Liver (tissue), 9 donors: ENCODE data around the gene ACVR1. TPM values are rescaled to one million over a fixed set of nuclear protein-coding genes. Genes with fewer than 3 reads are reported as not detected.

Source experiments
- DNase-seq: peaks from one replicate; pipeline ENCODE4 v3.0.0-alpha.2; 2017; ENCODE audit warnings: low spot score
- H3K27ac ChIP-seq, 2 donors: one replicate each; pipeline ENCODE4 v1.7.0; 2013; ENCODE audit warnings: inconsistent platforms in 2 of 2, low read length in 2 of 2, control low read depth in 1 of 2, low read depth in 1 of 2, mild to moderate bottlenecking in 1 of 2
- H3K27me3 ChIP-seq, 4 donors: one replicate each; pipeline versions ENCODE4 v1.6.1 to v1.7.0; 2013; ENCODE audit warnings: low read length in 3 of 4, inconsistent platforms in 1 of 4, mild to moderate bottlenecking in 1 of 4, moderate library complexity in 1 of 4; ENCODE audit not compliant: control insufficient read depth in 4 of 4, insufficient read depth in 4 of 4
- H3K36me3 ChIP-seq, 4 donors: one replicate each; pipeline versions ENCODE4 v1.6.1 to v1.7.0; 2013; ENCODE audit warnings: low read length in 3 of 4, mild to moderate bottlenecking in 3 of 4, low read depth in 1 of 4, moderate library complexity in 1 of 4; ENCODE audit not compliant: control insufficient read depth in 4 of 4, insufficient read depth in 3 of 4
- H3K4me1 ChIP-seq, 4 donors: one replicate each; pipeline versions ENCODE4 v1.6.1 to v1.7.0; 2013; ENCODE audit warnings: low read length in 3 of 4, mild to moderate bottlenecking in 3 of 4, moderate library complexity in 1 of 4; ENCODE audit not compliant: control insufficient read depth in 4 of 4, insufficient read depth in 4 of 4
- H3K4me3 ChIP-seq, 3 donors: one replicate each; pipeline versions ENCODE4 v1.6.1 to v1.7.0; 2013; ENCODE audit warnings: low read length in 3 of 3, control low read depth in 1 of 3, low read depth in 1 of 3, mild to moderate bottlenecking in 1 of 3
- H3K9ac ChIP-seq, 2 donors: one replicate each; pipeline ENCODE4 v1.7.0; 2013; ENCODE audit warnings: low read length in 2 of 2, mild to moderate bottlenecking in 2 of 2, moderate library complexity in 2 of 2, control low read depth in 1 of 2, low read depth in 1 of 2
- H3K9me3 ChIP-seq, 4 donors: one replicate each; pipeline versions ENCODE4 v1.6.1 to v1.7.0; 2013; ENCODE audit warnings: low read length in 3 of 4; ENCODE audit not compliant: control insufficient read depth in 4 of 4
- EGR1 ChIP-seq, 2 donors: IDR thresholded peaks; 2 replicates each; pipeline ENCODE4 v1.6.1; 2016 to 2018; ENCODE audit warnings: antibody characterized with exemption in 2 of 2, low read depth in 2 of 2
- FOXA1 ChIP-seq: IDR thresholded peaks from 2 replicates; pipeline ENCODE4 v1.6.1; 2016; ENCODE audit warnings: antibody characterized with exemption
- FOXA2 ChIP-seq: IDR thresholded peaks from 2 replicates; pipeline ENCODE4 v1.6.1; 2016; ENCODE audit warnings: antibody characterized with exemption
- GABPA ChIP-seq, 2 donors: IDR thresholded peaks in 1 of 2; conservative IDR thresholded peaks in 1 of 2; 2 replicates each; pipeline ENCODE4 v1.6.1; 2016; ENCODE audit warnings: antibody characterized with exemption in 2 of 2, mild to moderate bottlenecking in 1 of 2, moderate library complexity in 1 of 2
- HNF4A ChIP-seq, 2 donors: conservative IDR thresholded peaks; 2 replicates each; pipeline ENCODE4 v1.6.1; 2016; ENCODE audit warnings: antibody characterized with exemption in 2 of 2, mild to moderate bottlenecking in 2 of 2
- JUND ChIP-seq, 2 donors: IDR thresholded peaks; 2 replicates each; pipeline ENCODE4 v1.6.1; 2016; ENCODE audit warnings: antibody characterized with exemption in 2 of 2
- RAD21 ChIP-seq, 2 donors: IDR thresholded peaks; 2 replicates each; pipeline ENCODE4 v1.6.1; 2016; ENCODE audit warnings: antibody characterized with exemption in 2 of 2, mild to moderate bottlenecking in 2 of 2
- REST ChIP-seq: IDR thresholded peaks from 2 replicates; pipeline ENCODE4 v1.6.1; 2016; ENCODE audit warnings: antibody characterized with exemption, mild to moderate bottlenecking
- RXRA ChIP-seq, 2 donors: IDR thresholded peaks; 2 replicates each; pipeline ENCODE4 v1.6.1; 2017 to 2018; ENCODE audit warnings: antibody characterized with exemption in 2 of 2, mild to moderate bottlenecking in 1 of 2
- SP1 ChIP-seq: IDR thresholded peaks from 2 replicates; pipeline ENCODE4 v1.6.1; 2018; ENCODE audit warnings: antibody characterized with exemption, mild to moderate bottlenecking
- YY1 ChIP-seq: IDR thresholded peaks from 2 replicates; pipeline ENCODE4 v1.6.1; 2016; ENCODE audit warnings: antibody characterized with exemption, mild to moderate bottlenecking
- ZBTB33 ChIP-seq: IDR thresholded peaks from 2 replicates; pipeline ENCODE4 v1.6.1; 2016; ENCODE audit warnings: antibody characterized with exemption
- WGBS: extraction: QIAGEN DNeasy Blood & Tissue Kit; methylation state at CpG from one replicate; pipeline ENCODE4 v1.1.7; 2013; 5-methylcytosine and 5-hydroxymethylcytosine counted together
- polyA plus RNA-seq, 2 donors: library from polyadenylated mRNA; stranded (reverse) in 1 of 2; unstranded in 1 of 2; fragments of 200-250 nt in 1 of 2; fragments of >200 nt in 1 of 2; fragmentation: Nextera tagmentation in 1 of 2; extraction: Ambion mirVana in 1 of 2; gene quantifications; one replicate each; pipeline versions ENCODE4 v1.2.1 to v1.2.3, GENCODE V29; 2013 to 2015
- total RNA-seq, 2 donors: library from RNA; depleted of rRNA; stranded (reverse); fragments of >200 nt; gene quantifications; one replicate each; pipeline ENCODE4 v1.2.3, GENCODE V29; 2014
- TF ChIP-seq, protein P1 (sequence below): IDR thresholded peaks from 2 replicates; pipeline ENCODE4 v1.6.1; 2016; ENCODE audit warnings: antibody characterized with exemption
- TF ChIP-seq, protein P2 (sequence below): IDR thresholded peaks from 2 replicates; pipeline ENCODE4 v1.6.1; 2016; ENCODE audit warnings: antibody characterized with exemption
- donor health status: healthy.
- donor health status: healthy.
- donor health status: healthy.
- donor health status: healthy.
- donor health status: healthy.

The ACVR1 gene
- total and polyA plus RNA-seq, 4 donors = 6.2 to 20.4 (median 8.5) TPM

DNA sequence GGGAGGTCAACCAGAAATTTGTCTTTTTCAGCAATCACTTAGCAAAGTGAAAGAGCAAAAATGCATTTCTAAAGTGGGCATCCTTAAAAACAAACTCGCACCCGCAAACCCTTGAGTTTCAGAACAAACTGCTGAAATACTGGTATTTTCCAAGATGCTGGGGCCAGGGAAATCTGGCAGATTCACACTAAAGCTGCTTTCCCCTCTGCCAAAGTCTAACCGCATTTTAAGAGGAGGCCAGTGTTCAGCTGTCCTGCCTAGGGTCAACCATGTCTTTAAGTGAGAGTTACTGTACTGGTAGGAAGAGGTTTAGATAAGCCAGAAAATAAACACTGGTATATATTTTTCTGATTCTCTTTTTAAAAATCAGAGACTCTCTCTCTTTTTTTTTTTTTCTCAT is 55.9 kb downstream of the ACVR1 start:
- H3K27me3 ChIP-seq = no peaks in the 10 kb centered on the region
- peaks cover 2 to 18% (median 9%) of the 10 kb centered on the region in 4 donors for H3K36me3 ChIP-seq
- 82% methylated on average over 3 of the region's 3 CpGs for WGBS
- no peak overlapping the region for H3K4me3 ChIP-seq
- H3K27ac ChIP-seq = no peak overlapping the region
- H3K4me1 ChIP-seq = peaks cover 8 to 32% (median 21%) of the 10 kb centered on the region in 4 donors
- no peak for DNase-seq
- no peak for TF ChIP-seq ZBTB33
- TF ChIP-seq, protein P1, sequence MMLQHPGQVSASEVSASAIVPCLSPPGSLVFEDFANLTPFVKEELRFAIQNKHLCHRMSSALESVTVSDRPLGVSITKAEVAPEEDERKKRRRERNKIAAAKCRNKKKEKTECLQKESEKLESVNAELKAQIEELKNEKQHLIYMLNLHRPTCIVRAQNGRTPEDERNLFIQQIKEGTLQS = no peak
- no peak for TF ChIP-seq SP1
- H3K9ac ChIP-seq = no peak overlapping the region
- no peaks in the 10 kb centered on the region for H3K9me3 ChIP-seq

- TF ChIP-seq HNF4A (conservative IDR thresholded peaks at IDR 0.05) = no peak
- no peak for TF ChIP-seq RXRA (IDR thresholded peaks at IDR 0.05)
- no peak for TF ChIP-seq RAD21 (IDR thresholded peaks at IDR 0.05)
- no peak for TF ChIP-seq GABPA (IDR thresholded peaks at IDR 0.05 in 1 of 2, conservative IDR thresholded peaks at IDR 0.05 in 1 of 2)
- Histone ChIP-seq H3K27me3 (no peaks in the 10 kb centered on the region), H3K9ac (no peak overlapping the region), H3K4me1 (peaks cover 8 to 32% (median 21%) of the 10 kb centered on the region in 4 donors), H3K9me3 (no peaks in the 10 kb centered on the region), H3K36me3 (peaks cover 2 to 18% (median 9%) of the 10 kb centered on the region in 4 donors), H3K4me3 (no peak overlapping the region), H3K27ac (no peak overlapping the region)
- 93% methylated on average over 5 of the region's 5 CpGs for WGBS
- no peak for DNase-seq
These were observed 56.4 kb downstream of the ACVR1 start for GRCh38 chr2:157819761-157820160.

- Histone ChIP-seq H3K4me1 (peaks cover 4 to 36% (median 23%) of the 10 kb centered on the region in 4 donors), H3K9ac (no peak overlapping the region), H3K9me3 (no peaks in the 10 kb centered on the region), H3K4me3 (no peak overlapping the region), H3K27me3 (no peaks in the 10 kb centered on the region), H3K27ac (no peak overlapping the region), H3K36me3 (peaks cover 2 to 18% (median 8%) of the 10 kb centered on the region in 4 donors)
- 96% methylated on average over 7 of the region's 7 CpGs for WGBS
- DNase-seq = no peak
- TF ChIP-seq ZBTB33 (no peak), FOXA2 (no peak), GABPA (IDR thresholded peaks at IDR 0.05 in 1 of 2, conservative IDR thresholded peaks at IDR 0.05 in 1 of 2) (no peak), FOXA1 (no peak), JUND (IDR thresholded peaks at IDR 0.05) (no peak), HNF4A (conservative IDR thresholded peaks at IDR 0.05) (no peak), EGR1 (IDR thresholded peaks at IDR 0.05; ENCODE audit: low read depth in 2 of 2) (no peak), RXRA (IDR thresholded peaks at IDR 0.05) (no peak), SP1 (no peak), RAD21 (IDR thresholded peaks at IDR 0.05) (no peak), REST (no peak), YY1 (no peak)
- TF ChIP-seq, protein P2, sequence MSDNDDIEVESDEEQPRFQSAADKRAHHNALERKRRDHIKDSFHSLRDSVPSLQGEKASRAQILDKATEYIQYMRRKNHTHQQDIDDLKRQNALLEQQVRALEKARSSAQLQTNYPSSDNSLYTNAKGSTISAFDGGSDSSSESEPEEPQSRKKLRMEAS = no peak
- TF ChIP-seq, protein P1 = no peak
These were observed 57.9 kb downstream of the ACVR1 start for GRCh38 chr2:157818227-157818626.
